DOHH2 (cell line): Measurements from ENCODE around the gene ARMCX5.

ENCODE experiments used
- CTCF ChIP-seq: fragments of 200-600 bp; sonication (generic); IDR thresholded peaks from one replicate; pipeline ENCODE4 v1.5.1; 2014; ENCODE audit warnings: antibody characterized with exemption, mild to moderate bottlenecking, low read depth, low read length; ENCODE audit not compliant: poor library complexity, severe bottlenecking
- EZH2phosphoT487 ChIP-seq: fragments of 200-600 bp; sonication (generic); IDR thresholded peaks from 2 replicates; pipeline ENCODE4 v1.6.1; 2017; ENCODE audit warnings: borderline replicate concordance, mild to moderate bottlenecking, antibody characterized with exemption, low read length, moderate library complexity, mixed read lengths

GRCh38 chrX:102599951-102600579, 750 bp downstream of the ARMCX5 start:
- no peak for TF ChIP-seq CTCF
- no peak for TF ChIP-seq EZH2phosphoT487
